GM19035 (cell line): ENCODE results near the gene KCTD5.
"Not testable (repeated sequence)": the region's sequence is repeated elsewhere in the genome, so short reads cannot be mapped to it uniquely, and the experiment has no call there.

ENCODE experiments used
- ATAC-seq: cut with Tn5 transposase; IDR thresholded peaks from one replicate; pipeline ENCODE4 v1.9.1; 2021; ENCODE audit not compliant: unreplicated experiment

KCTD5 gene

GRCh38 chr16:2671741-2672140 is 10.6 kb upstream of the KCTD5 start:
- ATAC-seq, result no peak

GRCh38 chr16:2673066-2673999 is 9.0 kb upstream of the KCTD5 start:
- peak; percentile 91 for ATAC-seq

DNA sequence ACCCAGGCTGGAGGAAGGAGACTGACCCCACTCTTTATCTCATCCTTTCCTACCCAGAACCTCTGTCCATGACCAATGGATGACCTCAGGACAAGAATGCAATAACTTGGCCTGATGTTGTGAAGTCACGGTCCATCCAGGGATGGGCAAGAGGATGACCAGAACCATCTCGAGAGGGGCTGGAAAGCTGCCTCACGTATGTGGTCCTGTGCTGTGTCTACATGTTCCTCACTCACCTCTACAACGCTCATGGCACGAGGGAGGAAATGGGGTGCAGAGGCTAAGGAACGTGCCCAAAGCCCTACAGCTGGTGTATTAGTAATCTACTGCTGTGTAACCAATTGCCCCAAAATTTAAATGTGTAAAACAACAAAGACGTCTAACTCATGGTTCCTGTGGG is 7.3 kb upstream of the KCTD5 start:
- no peak for ATAC-seq

- ATAC-seq, result no peak
These were observed 6.6 kb upstream of the KCTD5 start for GRCh38 chr16:2675714-2676113.

- ATAC-seq, result not testable (repeated sequence)
These were observed 5.4 kb upstream of the KCTD5 start for GRCh38 chr16:2676937-2677336.

DNA sequence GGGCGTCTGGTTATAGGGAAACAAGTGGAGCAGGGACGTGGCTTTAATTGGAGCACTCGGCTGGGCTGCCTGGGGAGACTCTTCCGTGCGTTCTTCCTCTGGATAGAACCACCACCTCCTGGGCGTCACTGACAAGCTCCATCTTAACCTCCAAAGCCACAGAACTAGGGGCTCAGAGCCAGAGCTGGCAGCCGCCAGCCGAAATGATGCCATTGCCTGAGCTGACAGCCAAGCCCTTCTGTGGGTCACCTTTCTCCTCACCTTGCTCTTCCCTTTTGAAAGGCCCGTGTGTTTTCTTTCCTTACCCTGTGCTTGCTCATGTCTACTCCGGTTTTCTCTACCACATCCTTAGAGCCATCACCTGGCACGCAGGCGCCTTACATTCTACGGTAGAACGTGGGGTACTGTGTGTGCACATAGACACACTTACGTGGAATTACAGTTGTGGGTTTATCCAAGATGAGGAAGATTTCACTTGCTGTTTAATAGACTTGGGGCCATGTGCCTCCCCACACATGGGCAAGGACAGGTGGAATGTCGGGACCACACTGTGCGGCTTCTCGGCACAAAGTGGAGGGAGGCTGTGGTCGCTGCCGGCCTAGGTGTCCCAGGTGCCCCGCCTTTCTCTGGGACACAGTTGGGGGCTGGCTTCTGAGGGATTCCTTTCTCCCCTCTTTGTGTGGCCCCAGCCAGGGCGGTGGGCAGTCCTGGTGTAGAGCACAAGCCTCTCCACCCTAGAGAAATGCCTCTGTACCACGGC is 3.9 kb upstream of the KCTD5 start:
- not testable (repeated sequence) for ATAC-seq

DNA sequence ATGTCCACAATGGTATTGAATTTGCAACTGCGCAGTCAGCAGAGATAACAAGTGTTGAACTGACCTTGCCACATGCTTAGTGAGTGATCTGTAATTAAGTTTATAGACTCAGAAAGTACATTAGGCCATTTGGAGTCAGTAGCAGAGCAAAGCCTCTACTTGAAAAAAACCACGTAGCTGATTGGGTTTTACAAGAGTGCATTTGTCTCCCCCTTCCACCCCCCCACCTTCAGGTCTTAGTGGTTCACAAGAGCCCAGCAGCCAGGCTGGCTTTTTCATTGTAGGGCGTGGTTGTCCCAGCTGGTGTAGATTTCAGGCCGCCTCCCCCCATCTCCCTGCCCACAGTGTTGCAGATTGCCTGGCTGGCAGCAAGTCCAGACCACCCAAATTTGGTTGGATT is 2.4 kb upstream of the KCTD5 start:
- not testable (repeated sequence) for ATAC-seq

DNA sequence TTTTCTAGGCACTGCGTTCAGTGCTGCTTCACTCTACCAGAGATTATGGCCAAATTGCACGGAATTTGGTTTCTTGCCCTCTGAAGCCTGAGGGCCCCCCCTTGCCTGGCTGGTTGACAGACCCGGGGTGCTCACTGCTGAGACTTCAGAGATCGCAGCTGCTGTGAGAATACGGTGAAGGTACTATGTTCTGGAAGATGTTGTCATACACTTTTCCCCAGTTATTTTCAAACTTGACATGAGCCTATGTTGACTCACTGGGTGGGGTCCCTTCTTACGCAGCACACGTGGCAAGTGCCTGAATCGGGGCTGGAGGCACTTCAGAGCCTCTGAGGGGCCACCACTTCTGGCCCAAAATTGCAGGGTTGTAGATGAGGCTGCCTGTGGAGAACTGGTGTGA is 2.0 kb upstream of the KCTD5 start:
- ATAC-seq, result not testable (repeated sequence)

DNA sequence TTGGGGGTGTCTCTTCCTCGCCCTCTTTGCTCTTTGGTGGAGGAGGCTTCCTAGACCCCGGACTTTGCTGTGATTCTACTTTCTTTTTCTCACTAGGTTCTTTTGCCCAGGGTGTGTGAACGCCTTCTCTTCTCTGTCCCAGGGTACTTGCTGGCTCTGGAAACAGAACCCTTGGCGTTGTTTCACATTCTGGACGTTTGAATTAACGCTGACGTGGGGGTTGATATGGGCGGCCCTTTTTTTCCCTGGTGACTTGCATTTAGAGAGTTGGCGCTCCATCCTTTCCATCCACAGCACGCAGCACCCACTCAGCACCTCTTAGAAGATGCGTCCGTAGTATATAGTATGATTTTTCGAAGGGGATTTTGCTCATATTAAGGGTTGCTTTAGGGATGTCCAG is 718 bp downstream of the KCTD5 start:
- not testable (repeated sequence) for ATAC-seq

DNA sequence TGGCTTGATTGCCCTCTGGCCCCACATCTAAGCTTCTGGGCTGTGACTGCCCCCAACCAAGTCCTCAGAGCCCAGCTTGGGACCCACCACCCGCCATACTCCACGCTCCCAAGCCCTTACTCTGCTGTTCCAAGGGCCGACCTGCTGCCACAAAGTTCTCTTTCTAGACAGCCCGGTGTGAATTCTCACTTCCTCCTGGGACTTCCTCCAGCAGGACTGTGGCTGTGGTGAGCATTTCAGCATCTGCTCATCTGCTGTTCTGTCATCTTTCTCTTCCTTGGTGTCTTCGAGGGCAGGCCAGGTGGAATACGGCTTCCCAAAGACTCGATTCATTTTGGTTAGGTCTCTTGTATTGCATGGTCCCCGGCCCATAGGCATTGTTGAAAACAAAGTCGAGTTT is 3.8 kb downstream of the KCTD5 start:
- ATAC-seq, result not testable (repeated sequence)

- ATAC-seq, result peak; percentile 47
These were observed 4.7 kb downstream of the KCTD5 start for GRCh38 chr16:2686912-2687507.

GRCh38 chr16:2687531-2688308 is 5.4 kb downstream of the KCTD5 start:
- peak; percentile 4 for ATAC-seq

- ATAC-seq, result not testable (repeated sequence)
These were observed 7.1 kb downstream of the KCTD5 start for GRCh38 chr16:2689422-2689821.

- no peak for ATAC-seq
These were observed 7.9 kb downstream of the KCTD5 start for GRCh38 chr16:2689968-2690801.

DNA sequence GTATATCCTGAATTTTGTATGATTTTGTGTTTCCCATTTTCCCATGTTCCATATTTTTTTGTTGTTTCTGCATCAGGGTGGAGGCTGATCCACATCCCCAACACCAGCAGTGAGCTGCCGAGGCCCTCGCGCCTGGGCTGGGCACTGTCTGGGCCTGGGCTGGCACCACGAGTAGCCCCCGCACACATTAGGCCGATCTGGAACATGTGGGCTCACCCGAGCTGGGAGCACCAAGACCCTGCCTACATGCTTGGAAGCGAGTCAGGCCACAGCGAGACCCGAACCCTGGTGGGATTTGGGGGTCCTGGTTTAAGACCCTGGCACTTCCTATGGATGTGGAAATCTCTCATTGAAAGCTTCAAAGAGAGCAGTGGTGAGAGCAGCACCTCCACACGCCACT is 8.5 kb downstream of the KCTD5 start:
- ATAC-seq, result no peak

- no peak for ATAC-seq
These were observed 9.3 kb downstream of the KCTD5 start for GRCh38 chr16:2691491-2692248.

- no peak for ATAC-seq
These were observed 10.1 kb downstream of the KCTD5 start for GRCh38 chr16:2692251-2692947.

DNA sequence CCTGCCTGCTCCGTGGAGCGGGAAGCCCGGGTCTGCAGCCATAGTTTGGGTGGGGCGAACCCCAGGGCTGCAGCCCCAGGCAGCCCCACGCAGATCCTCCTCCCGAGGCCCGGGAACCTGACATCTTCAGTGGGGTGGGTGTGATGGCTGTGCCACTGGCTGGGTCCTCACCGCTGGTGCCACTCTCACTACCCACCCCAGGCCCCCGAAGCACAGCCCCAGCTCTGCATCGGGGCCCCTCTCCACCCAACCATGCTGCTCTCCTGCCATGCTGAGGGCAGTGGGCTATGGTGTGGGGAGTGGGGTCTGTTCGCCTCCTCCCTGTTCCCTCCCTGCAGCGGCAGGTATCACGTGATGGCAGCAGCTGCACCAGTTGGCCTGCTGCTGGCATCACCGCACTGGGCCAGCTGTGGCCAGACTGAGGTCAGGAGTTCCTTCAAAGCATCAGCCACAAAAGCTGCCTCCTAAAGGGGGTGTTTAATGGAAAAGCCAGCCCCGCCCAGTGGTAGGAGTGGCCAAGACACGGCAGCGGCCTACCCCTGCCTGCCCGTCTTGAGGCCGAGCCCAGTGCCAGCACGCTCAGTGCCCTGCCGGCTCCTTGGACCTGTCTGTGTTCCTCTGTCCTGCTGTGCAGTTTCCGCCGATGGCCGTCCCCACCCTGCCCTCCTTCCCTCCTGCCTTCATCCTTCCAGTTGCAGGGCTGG is 10.8 kb downstream of the KCTD5 start:
- no peak for ATAC-seq
